Stimulated activated CD4-positive, alpha-beta T cell treated with anti-CD3 and anti-CD28 coated beads, Interleukin-2, amount 100 ng/mL, for 48 hours (primary cell): ENCODE data around the gene PDSS2.
"Not testable (repeated sequence)": the region's sequence is repeated elsewhere in the genome, so short reads cannot be mapped to it uniquely, and the experiment has no call there.

Experiments used
- DNase-seq, 2 donors: peaks; one replicate each; pipeline ENCODE4 v3.0.0-alpha.2; 2020

The PDSS2 gene

DNA sequence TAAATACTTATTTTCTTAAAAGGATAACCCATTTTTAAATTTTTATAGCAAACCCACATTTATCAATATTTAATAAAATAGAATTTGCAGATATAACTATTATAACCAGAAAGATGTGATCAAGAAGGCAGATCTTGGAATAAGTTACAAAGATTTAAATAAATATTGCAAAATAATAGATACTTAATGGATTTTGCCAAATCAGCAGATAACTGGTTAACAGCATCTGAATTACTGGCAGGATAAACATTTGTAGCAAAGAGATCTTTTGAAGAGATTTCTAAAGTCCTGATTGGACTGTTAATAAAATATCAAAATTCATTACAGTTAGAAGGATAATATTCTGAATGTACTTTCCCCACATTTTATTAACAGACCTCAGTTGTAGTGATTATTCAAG, 144.2 kb downstream of the PDSS2 start:
- no peak for DNase-seq

DNA sequence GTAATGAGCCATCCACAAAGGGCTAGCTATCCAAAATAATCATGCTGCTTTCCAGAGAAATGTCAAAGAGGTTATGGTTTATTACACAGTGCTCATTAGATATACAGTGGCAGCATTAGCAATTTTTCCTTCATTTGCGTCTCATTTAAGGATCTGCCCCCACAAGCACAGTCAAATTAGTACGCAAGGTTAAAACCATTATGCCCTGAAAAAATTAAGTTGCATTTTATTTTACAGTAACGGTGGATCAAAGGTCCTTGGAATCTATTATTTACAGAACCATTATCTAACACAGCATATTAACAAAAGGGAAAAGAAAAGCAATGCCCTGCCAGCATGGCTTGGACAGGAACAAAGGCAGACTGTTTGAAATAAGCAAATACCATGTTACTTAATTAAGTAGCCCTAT, 144.8 kb downstream of the PDSS2 start:
- no peak for DNase-seq

DNA sequence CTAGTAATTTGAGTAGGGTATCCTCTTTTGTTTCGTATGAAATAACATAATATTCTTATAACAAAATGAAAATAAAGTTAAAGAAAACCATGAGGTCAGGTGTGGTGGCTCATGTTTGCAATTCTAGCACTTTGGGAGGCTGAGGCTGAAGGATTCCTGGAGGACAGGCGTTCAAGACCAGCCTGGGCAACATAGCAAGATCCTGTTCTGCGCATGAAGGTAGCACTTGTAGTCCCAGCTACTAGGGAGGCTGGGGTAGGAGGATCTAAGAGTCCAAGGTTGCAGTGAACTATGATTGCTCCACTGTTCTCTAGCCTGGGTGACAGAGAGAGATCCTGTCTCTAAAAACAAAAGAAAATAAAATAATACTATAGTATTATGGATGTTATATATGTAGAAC, 145.6 kb downstream of the PDSS2 start:
- DNase-seq = no peak

DNA sequence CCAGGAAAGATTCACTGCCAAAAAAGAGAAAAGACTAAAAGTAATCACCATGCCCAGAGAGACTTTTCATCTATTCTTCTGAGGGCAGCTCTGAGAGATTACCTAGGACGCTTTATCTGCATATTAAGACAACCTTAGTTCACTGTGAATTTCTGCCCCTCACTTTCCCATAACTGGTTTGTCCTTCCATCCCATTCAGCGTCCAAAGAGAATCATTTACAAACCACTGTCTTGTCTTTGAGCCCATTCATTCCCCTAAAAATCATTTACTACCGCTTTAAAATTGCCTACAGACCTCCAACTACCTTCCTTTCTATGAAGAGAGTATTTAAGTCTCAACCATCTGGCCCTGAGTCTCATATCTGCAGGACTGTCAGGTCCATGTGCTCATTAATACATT, 149.0 kb downstream of the PDSS2 start:
- DNase-seq = no peak

DNA sequence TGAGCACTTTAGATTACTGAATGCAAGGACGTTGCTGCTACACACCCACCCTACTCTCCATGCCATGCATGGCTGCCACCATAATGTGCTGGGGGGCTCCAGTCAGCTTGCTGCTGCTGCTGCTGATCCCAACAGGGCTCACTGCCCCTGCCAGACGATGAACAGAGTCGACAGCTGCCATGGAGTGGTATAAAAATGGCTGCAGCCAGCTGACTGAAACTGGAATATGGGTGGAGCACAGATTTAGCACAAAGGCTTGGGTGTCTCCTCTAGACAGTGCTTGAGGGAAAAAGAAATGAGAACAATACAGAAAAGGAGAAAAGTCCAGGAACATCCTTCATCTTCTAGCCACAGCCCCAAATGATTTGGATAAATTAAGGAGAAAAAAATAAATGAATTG, 150.7 kb downstream of the PDSS2 start:
- DNase-seq = no peak

- not testable (repeated sequence) for DNase-seq
Measured at GRCh38 chr6:107305994-107306393, 153.4 kb downstream of the PDSS2 start.

- no peak for DNase-seq
Measured at GRCh38 chr6:107305391-107305790, 154.0 kb downstream of the PDSS2 start.

DNA sequence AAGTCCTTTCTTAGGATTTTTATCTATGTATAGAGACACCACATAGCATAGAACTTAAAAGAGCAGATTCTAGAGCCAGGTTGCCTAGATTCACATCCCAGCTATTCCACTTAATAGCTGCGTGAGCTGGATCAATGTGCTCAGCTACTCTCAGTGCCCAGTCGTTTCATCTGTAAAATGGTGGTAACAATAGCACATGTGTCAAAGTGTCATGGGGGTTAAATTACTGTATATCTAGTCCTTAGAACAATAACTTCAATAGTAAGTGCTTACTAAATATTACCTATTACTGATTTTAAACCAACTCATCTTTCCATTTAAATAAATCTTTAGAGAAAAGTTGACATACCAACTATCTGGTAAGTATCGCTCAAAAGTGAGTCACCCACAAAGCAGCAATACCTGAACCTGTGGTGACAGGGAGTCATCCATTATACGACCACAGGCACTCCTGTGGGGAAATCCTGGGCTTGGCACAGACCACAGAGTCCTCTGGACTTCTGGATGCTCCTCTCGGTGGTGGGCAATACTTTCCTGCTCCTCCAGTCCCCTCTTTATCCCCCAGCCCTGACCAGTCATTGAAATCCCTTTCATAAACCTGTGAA, 154.8 kb downstream of the PDSS2 start:
- DNase-seq = peak; percentile 8 to 30

DNA sequence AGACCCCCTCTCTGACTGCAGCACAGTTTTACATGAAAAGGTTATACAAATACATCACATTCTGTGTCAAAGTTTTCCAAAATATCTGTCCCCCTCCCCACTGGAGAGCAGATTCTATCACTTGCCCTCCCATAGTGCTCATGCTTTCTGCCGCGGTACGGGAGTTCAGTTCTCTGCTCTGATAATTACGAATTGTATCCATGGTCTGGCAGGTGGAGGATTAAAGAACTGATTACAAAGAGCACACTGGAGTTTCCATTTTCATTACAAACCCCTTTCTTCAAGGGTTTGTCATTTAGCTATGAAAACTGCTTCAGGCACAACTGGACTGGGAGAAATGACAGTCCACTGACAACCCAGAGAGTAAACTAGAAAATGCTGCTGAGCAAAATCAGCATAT, 166.0 kb downstream of the PDSS2 start:
- DNase-seq = no peak

- DNase-seq = no peak
Measured at GRCh38 chr6:107292715-107293271, 166.6 kb downstream of the PDSS2 start.

GRCh38 chr6:107290491-107290890, 168.9 kb downstream of the PDSS2 start:
- DNase-seq = no peak

DNA sequence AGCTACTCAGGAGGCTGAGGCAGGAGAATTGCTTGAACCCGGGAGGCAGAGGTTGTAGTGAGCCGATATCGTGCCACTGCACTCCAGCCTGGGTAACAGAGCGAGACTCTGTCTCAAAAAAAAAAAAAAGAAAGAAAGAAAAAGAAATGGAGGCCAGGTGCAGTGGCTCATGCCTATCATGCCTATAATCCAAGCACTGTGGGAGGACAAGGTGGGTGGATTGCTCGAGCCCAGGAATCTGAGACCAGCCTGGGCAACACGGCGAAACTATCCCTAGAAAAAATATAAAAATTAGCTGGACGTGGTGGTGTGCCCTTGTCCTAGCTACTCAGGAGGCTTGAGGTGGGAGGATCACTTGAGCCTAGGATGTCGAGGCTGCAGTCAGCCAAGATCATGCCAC, 170.1 kb downstream of the PDSS2 start:
- DNase-seq = not testable (repeated sequence)

DNA sequence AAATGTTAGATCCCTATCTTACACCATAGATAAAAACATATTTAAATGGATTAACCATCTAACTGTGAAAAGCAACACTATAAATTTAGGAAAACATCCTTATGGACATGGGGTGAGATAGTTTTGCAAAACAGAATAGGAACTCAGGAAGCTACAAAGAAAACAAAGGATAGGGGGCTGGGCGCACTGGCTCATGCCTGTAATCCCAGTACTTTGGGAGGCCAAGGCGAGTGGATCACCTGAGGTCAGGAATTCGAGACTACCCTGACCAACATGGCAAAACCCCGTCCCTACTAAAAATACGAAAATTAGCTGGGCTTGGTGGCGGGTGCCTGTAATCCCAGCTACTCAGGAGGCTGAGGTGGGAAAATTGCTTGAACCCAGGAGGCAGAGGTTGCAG, 173.7 kb downstream of the PDSS2 start:
- DNase-seq = not testable (repeated sequence)

DNA sequence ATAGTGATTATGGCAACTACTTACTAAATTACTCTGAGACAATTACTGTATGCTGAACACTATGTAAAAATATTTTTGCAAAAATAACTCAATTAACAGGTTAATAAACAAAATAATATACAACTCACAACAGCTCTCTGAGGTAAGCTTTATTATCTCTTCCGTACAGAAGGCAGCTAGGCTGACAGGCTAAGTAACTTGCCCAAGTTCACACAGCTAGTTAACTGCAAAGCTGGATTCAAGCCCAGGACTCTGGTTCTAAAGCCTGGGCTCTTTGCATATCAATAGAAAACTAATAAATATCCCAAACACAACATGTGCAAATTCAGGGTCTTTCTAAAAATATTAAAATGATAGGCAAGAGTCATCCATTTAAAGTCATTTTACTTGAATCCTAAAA, 174.6 kb downstream of the PDSS2 start:
- no peak for DNase-seq

DNA sequence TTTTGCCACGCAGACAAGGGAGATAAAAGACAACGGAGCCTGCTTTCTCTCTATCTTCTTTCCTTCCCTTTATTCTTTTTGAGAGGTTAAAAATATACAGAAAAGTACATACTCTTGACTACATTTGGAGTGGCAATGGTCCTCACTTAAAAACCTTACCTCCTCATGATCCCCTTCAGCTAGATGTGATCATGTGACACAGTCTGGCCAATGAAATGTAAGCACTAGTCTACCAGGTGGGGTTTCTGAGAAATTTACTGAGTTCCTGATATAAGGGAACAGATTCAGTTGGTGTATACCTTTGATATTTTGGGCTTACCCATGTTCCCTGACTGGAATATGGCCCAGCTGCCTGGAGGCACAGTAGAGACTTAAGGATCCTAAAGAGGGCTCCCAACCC, 178.6 kb downstream of the PDSS2 start:
- no peak for DNase-seq

GRCh38 chr6:107280001-107280400, 179.4 kb downstream of the PDSS2 start:
- not testable (repeated sequence) for DNase-seq

GRCh38 chr6:107275330-107275865, 184.0 kb downstream of the PDSS2 start:
- DNase-seq = no peak

DNA sequence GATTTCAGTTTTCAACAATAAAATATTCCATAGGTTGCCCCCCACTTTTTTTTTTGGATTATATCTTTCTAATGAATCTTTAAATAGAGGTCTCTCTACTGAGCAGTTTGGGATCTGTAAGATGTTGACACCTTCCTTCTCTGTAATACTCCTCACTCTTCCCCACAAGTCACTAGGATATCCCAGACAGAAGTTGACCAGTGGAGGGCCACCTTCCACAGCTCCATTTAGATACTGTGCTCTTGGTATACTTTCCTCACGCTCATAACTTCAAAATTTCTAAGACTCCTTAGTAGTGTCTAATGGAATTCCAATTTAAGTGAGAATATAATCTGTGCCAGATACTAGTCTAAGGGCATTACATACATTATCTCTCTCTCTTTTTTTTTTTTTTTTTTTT, 185.1 kb downstream of the PDSS2 start:
- DNase-seq = no peak

- DNase-seq = no peak
Measured at GRCh38 chr6:107272246-107272645, 187.1 kb downstream of the PDSS2 start.

DNA sequence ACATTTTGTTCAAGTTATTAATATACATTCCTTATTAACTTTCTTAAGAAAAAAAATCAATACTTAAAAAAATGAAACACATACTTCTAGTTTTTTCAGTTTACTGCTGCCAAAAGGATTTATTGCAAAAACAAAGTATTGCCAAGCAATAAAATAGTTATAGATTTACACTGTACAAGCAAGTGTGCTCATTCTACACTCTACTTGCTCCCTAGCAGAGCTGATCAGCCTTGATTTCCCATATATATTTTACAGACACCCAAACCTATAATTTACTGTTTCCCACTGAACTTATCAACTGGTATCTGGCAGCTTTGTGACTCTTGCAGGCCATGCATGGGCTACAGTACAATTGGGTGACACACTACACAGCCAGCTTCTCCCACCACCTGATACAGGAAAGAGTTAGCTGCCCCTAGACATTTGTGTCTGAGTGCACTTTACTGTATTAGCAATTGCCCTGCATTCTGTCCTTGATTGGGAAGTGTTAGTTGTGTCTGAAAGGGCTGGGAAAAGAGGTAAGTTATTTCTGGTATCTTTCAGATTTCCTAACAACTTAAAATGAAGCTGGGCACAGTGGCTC, 188.1 kb downstream of the PDSS2 start:
- DNase-seq = no peak

DNA sequence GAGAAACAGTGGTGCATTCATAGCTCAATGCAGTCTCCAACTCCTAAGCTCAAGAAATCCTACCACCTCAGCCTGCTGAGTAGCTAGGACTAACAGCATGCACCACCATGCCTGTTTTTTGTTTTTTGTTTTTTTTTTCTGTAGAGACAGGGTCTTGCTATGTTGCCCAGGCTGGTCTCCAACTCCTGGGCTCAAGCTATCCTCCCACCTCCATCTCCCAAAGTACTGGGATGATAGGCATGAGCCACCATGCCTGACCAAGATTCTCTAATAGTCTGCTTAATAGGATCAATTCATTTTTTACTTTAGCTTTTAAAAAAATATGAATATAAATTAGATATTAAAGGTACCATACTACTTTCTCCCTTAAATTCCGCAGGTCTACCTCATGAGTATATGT, 191.7 kb downstream of the PDSS2 start:
- DNase-seq = no peak

DNA sequence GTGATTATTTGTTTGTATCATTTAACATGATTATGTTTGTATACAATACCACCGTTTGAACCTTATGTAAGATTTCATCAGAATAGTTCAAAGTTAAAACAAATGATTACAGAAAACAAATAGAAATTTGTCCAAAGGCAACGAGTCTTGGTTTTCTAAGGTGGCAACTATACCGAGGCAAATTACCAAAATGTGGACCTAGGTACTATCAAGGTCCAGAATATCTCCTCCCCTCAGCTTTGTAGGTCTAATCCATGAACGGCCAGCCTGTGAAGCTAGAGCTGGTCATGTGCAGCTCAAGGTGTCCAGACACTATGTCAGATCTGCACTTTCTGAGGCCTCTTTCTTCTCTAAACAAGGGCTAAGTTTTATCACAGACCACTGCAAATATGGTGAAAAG, 192.4 kb downstream of the PDSS2 start:
- no peak for DNase-seq

- DNase-seq = no peak
Measured at GRCh38 chr6:107266563-107266962, 192.8 kb downstream of the PDSS2 start.

GRCh38 chr6:107264357-107264840, 195.0 kb downstream of the PDSS2 start:
- no peak for DNase-seq
